Activated CD8-positive, alpha-beta memory T cell treated with anti-CD3 and anti-CD28 coated beads, Interleukin-2, amount 50 U/mL, for 1 hour (primary cell): ENCODE measurements around the gene ARFGEF3.
"Not testable (repeated sequence)": the region's sequence is repeated elsewhere in the genome, so short reads cannot be mapped to it uniquely, and the experiment has no call there.

Experiments
- DNase-seq: peaks from one replicate; pipeline ENCODE4 v3.0.0-alpha.2; 2020; ENCODE audit errors: extremely low read depth

Gene ARFGEF3

GRCh38 chr6:138161338-138162110 is at the start of gene ARFGEF3:
Gene ARFGEF3, plus strand, starts transcription at chr6:138161939. Its CDS starts 148 bp downstream, at chr6:138162087.
- DNase-seq, result no peak

DNA sequence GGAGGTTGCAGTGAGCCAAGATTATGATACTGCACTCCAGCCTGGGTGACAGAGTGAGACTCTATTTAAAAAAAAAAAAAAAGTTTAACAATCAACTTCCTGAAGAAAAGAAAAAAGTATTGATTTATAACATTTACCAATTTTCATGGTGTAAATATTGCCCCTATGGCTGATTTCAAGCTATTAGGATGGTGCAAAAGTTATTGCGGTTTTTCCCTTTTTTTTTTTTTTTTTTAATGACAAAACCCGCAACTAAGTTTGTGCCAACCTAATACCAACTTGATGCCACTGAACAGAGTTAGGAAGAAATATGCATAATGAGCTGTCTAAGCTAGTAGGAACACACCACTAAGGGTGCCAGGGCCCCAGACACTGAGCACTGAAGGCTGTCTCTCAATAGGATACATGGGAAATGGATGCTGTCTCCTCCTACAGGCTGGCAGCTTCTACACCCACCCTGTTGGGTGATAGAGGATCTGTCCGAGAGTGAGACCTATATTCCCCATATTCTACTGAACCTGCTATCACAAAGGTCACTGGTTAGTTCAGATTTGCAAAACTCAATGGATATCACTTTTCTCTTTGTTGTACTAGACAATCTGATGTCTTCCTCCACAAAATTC is 48.0 kb upstream of the ARFGEF3 start:
- no peak for DNase-seq

- no peak for DNase-seq
Measured at GRCh38 chr6:138115201-138115600, 46.5 kb upstream of the ARFGEF3 start.

- DNase-seq, result no peak
Measured at GRCh38 chr6:138115877-138116660, 45.7 kb upstream of the ARFGEF3 start.

GRCh38 chr6:138116661-138116999 is 45.1 kb upstream of the ARFGEF3 start:
- no peak for DNase-seq

- no peak for DNase-seq
Measured at GRCh38 chr6:138117376-138117914, 44.3 kb upstream of the ARFGEF3 start.

- not testable (repeated sequence) for DNase-seq
Measured at GRCh38 chr6:138119229-138119628, 42.5 kb upstream of the ARFGEF3 start.

GRCh38 chr6:138119976-138120375 is 41.8 kb upstream of the ARFGEF3 start:
- DNase-seq, result no peak

GRCh38 chr6:138124096-138124495 is 37.6 kb upstream of the ARFGEF3 start:
- no peak for DNase-seq

DNA sequence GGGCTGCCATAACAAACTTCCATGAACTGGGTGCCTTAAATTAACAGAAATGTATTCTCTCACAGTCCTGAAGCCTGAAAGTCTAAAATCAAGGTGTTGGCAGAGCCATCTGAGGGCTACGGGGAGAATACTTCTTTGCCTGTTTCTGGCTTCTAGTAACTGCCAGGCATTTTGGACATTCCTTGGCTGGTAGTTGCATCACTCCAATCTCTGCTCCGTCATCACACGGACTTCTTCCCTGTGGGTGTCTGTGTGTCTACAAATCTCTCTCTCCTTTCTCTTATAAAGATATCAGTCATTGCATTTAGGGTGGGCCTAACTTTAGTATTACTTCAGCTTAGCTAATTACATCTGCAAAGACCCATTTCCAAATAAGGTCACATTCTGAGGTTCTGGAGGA is 33.6 kb upstream of the ARFGEF3 start:
- no peak for DNase-seq

DNA sequence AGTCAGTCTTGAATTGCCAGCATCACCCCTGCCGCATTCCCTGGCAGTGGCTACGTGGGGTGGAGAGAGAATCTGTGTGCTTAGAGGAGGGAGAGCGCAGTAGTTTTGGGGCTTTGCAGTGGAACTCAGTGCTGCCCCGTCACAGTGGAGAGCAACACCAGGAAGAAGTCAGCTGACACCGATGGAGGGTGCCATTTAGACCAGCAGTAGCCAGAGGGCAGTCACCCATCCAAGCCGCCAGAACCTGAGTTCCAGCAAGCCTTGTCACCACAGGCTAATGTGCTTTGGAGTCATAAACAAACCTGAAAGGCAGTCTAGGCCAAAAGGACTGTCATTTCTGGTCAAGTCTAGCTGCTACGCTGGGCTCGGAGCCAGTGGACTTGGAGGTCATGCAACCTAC is 32.5 kb upstream of the ARFGEF3 start:
- no peak for DNase-seq

GRCh38 chr6:138142806-138143205 is 18.9 kb upstream of the ARFGEF3 start:
- DNase-seq, result no peak

DNA sequence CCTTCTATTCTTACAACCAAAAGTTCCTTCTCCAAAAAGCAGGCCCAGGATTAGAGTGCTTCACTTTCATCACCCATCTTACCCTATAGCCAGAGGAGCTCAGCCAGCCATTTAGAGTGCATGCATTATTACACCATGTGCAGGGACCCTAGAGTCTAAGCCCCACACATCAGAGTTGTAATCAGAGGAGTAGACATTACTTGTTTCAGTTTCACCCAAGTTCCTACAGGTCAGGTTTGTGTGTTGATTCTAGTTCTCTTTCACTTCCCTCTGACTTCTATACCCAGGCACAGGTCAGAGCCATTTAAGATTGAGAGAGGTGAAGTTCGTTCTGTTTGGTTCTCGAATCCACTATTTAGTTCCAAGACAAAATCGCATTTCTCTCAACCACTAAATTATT is 16.3 kb upstream of the ARFGEF3 start:
- no peak for DNase-seq

- DNase-seq, result no peak
Measured at GRCh38 chr6:138146544-138146943, 15.2 kb upstream of the ARFGEF3 start.

DNA sequence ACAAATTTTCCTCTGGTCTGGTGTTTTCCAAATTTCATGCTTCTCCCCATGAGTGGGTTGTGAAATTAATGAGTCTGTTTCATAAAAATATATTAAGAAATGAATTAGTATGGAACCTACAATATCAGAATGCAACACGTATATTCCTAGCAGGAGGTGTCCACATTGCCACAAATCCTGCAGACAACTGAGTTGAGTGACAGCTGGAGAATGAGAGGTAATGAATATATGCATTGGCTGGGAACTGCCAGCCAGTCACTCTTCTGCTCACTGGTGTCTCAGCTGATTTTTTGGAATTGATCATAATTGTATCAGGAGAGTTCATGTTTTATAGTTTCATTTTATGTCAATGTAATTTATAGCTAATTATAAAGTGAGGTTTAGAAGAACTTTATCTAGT is 6.3 kb upstream of the ARFGEF3 start:
- DNase-seq, result no peak

DNA sequence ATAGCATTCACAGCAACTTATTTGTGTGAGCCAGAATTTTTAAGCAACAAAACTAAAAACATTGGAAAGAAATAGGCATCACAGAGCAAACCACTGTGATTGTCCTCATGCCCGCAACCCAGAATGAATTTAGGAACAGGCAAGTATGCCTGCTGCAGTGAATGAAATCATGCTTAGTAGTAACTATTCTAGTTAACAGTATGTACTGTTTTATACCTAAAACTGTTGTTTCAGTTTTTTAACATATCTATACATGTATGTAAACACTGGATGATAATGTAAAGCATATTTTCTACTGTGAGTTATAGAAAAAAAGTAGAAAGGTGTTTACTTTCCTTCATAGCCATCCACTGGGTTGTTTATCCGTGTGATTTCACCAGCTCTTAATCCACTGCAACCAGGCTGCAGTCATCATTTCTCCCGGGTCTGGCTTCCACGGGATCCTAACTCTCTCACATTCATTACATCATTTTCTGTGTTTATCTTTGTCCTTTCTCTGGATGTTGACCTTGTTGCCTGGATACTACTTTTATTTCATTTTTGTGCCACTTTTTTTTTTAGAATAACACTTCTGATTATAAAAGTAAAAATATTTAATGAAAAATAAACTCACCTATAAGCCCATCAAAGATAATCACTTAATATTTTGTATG is 3.6 kb upstream of the ARFGEF3 start:
- no peak for DNase-seq

GRCh38 chr6:138159246-138159645 is 2.5 kb upstream of the ARFGEF3 start:
- DNase-seq, result no peak

GRCh38 chr6:138160329-138161087 is 1.2 kb upstream of the ARFGEF3 start:
- no peak for DNase-seq

DNA sequence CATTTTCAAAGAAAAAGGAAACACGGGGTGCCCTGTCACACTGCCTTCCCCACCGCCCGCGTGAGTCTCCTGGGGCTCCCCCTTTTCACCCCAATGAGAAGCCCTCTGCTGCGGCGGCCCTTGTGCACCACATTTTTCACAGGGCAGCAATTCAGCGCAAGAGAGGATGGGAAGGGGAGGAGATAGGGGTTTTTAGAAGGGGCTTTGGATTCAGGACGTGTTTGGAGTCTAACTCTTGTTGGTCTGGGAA is 726 bp upstream of the ARFGEF3 start:
- no peak for DNase-seq

- no peak for DNase-seq
Measured at GRCh38 chr6:138162111-138162954, 594 bp downstream of the ARFGEF3 start.
